Parathyroid adenoma (tissue), 2 donors: ENCODE results near the gene NFASC.

Experiments
- H2AFZ ChIP-seq: fragments of 300-600 bp; sonication (generic); one replicate; pipeline ENCODE4 v1.7.0; 2017; ENCODE audit warnings: antibody characterized with exemption, mild to moderate bottlenecking
- H3K27ac ChIP-seq: fragments of 300-600 bp; sonication (generic); one replicate; pipeline ENCODE4 v1.7.0; 2017
- H3K27me3 ChIP-seq: fragments of 300-600 bp; sonication (generic); one replicate; pipeline ENCODE4 v1.7.0; 2017; ENCODE audit warnings: low read length; ENCODE audit not compliant: control insufficient read depth, insufficient read depth
- H3K36me3 ChIP-seq: fragments of 300-600 bp; sonication (generic); one replicate; pipeline ENCODE4 v1.7.0; 2017; ENCODE audit warnings: low read length; ENCODE audit not compliant: control insufficient read depth, insufficient read depth
- H3K4me1 ChIP-seq: fragments of 300-600 bp; sonication (generic); one replicate; pipeline ENCODE4 v1.7.0; 2017; ENCODE audit warnings: control low read depth
- H3K4me2 ChIP-seq: fragments of 300-600 bp; sonication (generic); one replicate; pipeline ENCODE4 v1.7.0; 2017; ENCODE audit warnings: low read length
- H3K4me3 ChIP-seq: fragments of 300-600 bp; sonication (generic); one replicate; pipeline ENCODE4 v1.7.0; 2017; ENCODE audit warnings: low read depth, low read length
- H3K79me2 ChIP-seq: fragments of 300-600 bp; sonication (generic); one replicate; pipeline ENCODE4 v1.7.0; 2017; ENCODE audit warnings: control low read depth
- H3K9ac ChIP-seq: fragments of 300-600 bp; sonication (generic); one replicate; pipeline ENCODE4 v1.7.0; 2017; ENCODE audit warnings: mild to moderate bottlenecking
- H3K9me3 ChIP-seq: fragments of 300-600 bp; sonication (generic); one replicate; pipeline ENCODE4 v1.7.0; 2017; ENCODE audit warnings: low read length; ENCODE audit not compliant: control insufficient read depth
- CTCF ChIP-seq: fragments of 300-600 bp; sonication (generic); IDR thresholded peaks from one replicate; pipeline ENCODE4 v1.7.0; 2017; ENCODE audit warnings: antibody characterized with exemption, mild to moderate bottlenecking
- donor health status: primary hyperparathyroidism.

NFASC gene

DNA sequence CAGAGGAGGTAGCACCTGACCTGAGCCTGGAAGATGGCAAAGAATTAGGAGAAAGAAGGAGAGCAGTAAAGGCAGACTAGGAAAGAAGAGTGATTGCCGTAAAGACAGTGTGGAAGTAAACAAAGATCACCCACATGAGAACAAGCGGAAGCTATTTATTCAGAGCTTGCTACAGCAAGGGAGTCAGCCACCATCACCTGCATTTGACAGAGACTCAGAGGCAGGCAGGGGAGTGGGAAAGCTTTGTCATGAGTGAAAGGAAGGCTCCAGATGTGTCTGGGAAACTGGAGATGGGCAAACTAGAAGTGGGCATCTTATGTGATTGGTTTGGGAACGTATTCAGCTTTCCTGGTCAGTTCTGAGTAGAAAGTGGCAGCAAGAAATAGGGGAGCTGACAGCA is 64.5 kb downstream of the NFASC start:
- Histone ChIP-seq H3K36me3 (no peaks in the 10 kb centered on the region), H3K27ac (no peak overlapping the region), H3K4me2 (no peak overlapping the region), H3K4me3 (no peak overlapping the region), H3K27me3 (no peaks in the 10 kb centered on the region), H3K9me3 (no peaks in the 10 kb centered on the region), H3K4me1 (no peaks in the 10 kb centered on the region), H2AFZ (no peak overlapping the region), H3K79me2 (no peaks in the 10 kb centered on the region), H3K9ac (no peak overlapping the region)
- TF ChIP-seq CTCF, result no peak

DNA sequence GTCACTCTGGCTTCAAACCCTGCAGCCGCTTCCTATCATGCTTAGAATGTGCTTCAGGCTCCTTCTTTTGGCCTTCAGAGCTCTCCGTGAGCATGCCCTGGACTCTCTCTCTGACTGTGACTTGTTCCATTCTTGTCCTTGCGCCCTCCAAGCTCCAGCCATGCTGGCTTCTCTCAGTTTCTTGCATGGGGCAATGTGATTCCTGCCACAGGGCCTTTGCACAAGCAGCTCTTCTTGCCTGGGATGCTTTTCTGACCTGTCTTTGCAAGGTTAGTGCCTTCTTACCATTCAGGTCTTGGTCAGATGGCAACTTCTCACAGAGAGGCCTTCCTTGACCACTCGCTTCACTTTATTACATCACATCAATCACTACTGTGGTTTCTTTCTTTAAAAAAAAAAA is 66.1 kb downstream of the NFASC start:
- no peak overlapping the region for H3K4me3 ChIP-seq
- no peak overlapping the region for H2AFZ ChIP-seq
- no peaks in the 10 kb centered on the region for H3K27me3 ChIP-seq
- no peaks in the 10 kb centered on the region for H3K79me2 ChIP-seq
- TF ChIP-seq CTCF, result no peak
- no peak overlapping the region for H3K9ac ChIP-seq
- no peaks in the 10 kb centered on the region for H3K36me3 ChIP-seq
- no peak overlapping the region for H3K27ac ChIP-seq
- no peak overlapping the region for H3K4me2 ChIP-seq
- no peaks in the 10 kb centered on the region for H3K9me3 ChIP-seq
- H3K4me1 ChIP-seq, result no peaks in the 10 kb centered on the region

DNA sequence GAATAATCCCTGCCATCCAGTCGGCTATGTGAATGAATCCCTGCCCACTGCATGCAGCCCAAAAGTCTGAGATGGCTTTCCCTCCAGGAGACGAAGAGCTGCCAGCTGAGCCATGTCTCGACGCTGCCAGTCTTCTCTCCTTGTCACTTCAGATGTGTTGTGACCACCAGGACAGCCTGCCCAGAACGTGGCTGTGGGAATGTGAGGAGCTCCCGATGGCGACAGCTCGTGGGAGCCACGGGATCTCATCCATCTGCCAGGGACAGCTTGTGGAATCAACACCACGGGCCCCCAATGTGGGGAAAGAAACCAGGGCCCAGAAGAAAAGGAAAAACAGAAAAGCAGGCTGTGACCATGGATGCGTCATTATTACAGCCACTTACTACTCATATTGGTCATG is 67.2 kb downstream of the NFASC start:
- no peak overlapping the region for H3K4me2 ChIP-seq
- H3K27ac ChIP-seq, result no peak overlapping the region
- H3K36me3 ChIP-seq, result no peaks in the 10 kb centered on the region
- no peak overlapping the region for H3K9ac ChIP-seq
- no peaks in the 10 kb centered on the region for H3K79me2 ChIP-seq
- no peaks in the 10 kb centered on the region for H3K4me1 ChIP-seq
- H2AFZ ChIP-seq, result no peak overlapping the region
- no peak overlapping the region for H3K4me3 ChIP-seq
- TF ChIP-seq CTCF, result no peak
- no peaks in the 10 kb centered on the region for H3K27me3 ChIP-seq
- H3K9me3 ChIP-seq, result no peaks in the 10 kb centered on the region

GRCh38 chr1:204940591-204940990 is 69.9 kb downstream of the NFASC start:
- Histone ChIP-seq H3K4me3 (no peak overlapping the region), H3K4me1 (no peaks in the 10 kb centered on the region), H3K9me3 (no peaks in the 10 kb centered on the region), H2AFZ (no peak overlapping the region), H3K9ac (no peak overlapping the region), H3K4me2 (no peak overlapping the region), H3K79me2 (no peaks in the 10 kb centered on the region), H3K27ac (no peak overlapping the region), H3K27me3 (no peaks in the 10 kb centered on the region), H3K36me3 (no peaks in the 10 kb centered on the region)
- TF ChIP-seq CTCF, result no peak

- H3K36me3 ChIP-seq, result no peaks in the 10 kb centered on the region
- no peak overlapping the region for H3K27ac ChIP-seq
- no peak overlapping the region for H3K9ac ChIP-seq
- H3K4me2 ChIP-seq, result no peak overlapping the region
- TF ChIP-seq CTCF, result peak; percentile 78
- no peak overlapping the region for H2AFZ ChIP-seq
- H3K9me3 ChIP-seq, result no peaks in the 10 kb centered on the region
- H3K4me1 ChIP-seq, result no peaks in the 10 kb centered on the region
- no peaks in the 10 kb centered on the region for H3K79me2 ChIP-seq
- no peak overlapping the region for H3K4me3 ChIP-seq
- H3K27me3 ChIP-seq, result no peaks in the 10 kb centered on the region
These were observed 71.0 kb downstream of the NFASC start for GRCh38 chr1:204941421-204942338.
